ENCODE data around the gene FKBP7.
A peak's percentile ranks its signal among the peaks of the same experiment; 100 is the strongest.
"Not testable (repeated sequence)": the region's sequence is repeated elsewhere in the genome, so short reads cannot be mapped to it uniquely, and the experiment has no call there.

Gene FKBP7, protein sequence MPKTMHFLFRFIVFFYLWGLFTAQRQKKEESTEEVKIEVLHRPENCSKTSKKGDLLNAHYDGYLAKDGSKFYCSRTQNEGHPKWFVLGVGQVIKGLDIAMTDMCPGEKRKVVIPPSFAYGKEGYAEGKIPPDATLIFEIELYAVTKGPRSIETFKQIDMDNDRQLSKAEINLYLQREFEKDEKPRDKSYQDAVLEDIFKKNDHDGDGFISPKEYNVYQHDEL

DNA sequence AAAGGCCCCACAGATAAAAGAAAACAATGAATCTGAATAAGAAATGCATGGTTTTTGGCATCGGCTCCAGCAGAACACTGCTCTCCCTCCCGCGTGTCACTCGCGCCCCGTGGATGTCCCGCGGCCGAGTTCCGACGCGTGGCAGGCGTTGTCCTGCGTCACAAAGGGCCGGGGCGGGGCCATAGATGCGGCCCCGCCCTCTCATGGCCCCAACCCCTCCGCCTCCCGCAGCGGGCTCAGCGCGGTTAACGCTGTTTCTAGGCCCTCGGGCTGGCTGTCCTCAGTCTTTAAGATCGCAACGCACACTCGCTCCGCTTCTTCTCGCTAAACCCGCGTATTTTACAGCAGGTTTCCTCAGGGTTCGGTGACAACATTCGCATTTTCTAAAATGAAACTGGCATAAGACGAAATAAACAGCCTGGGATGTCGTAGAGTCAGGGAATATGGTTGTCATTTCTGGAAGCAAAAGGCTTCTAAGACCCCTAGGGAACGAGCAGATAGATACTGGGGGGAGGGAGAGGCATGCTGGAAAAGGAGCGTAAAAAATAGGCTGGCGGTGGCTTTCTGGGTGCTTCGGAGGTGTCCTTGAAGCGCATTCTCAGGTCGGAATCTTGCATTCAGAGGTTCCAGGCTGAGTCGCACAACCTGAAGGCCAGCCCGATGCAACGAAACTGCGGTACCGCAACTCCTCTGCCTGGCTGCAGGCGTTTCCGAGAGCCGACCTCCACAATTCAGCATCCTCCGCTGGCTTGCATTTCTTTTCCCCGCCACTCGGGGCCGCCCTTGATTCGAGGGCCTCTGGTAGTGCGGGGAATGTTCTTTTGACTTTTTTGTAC, at the start of gene FKBP7:
Gene FKBP7, minus strand, starts transcription at position 162 of the 836 bp plus-strand sequence. Its CDS starts 101 bp downstream, at position 61.
- peak; percentile 65 for DNase-seq (ENCODE audit: low read depth)

DNA sequence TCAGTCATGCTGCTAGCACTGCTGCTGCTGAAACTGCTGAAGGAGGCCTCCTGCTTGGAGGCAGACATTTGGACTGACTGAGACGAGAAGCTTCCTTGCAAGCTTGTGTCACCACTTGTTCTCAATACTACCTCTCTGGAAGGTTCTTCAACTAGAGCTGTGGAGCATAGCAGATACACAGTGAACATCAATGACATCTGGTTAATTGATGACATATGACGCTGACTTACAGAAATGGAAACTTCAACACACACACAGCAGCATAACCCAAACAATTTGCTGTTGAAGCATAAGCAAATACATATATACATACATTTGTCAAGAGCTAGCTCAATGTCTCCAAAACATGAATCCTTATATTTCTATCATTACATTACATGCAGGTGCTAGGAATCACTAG, 49.2 kb upstream of the FKBP7 start:
- no peak for DNase-seq (ENCODE audit: low read depth)

DNA sequence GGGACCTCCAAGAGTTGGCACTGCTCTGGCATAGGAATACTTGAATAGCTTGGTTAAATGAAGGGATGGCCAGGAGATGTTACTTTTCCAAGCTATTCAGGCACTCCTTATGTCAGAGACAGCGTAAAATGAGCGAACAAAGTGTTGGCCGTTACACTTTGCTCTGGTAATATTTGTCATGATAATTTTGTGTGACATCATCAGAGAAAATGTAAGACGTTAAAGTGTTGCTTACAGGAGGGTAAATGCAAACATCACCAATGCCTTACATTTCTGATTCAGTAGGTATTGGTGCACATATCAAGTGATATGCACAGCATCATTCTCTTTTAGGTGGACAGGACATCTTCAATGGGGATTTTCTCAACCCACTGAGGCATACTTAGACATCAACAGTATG, 47.9 kb upstream of the FKBP7 start:
- DNase-seq (ENCODE audit: low read depth) = no peak

DNA sequence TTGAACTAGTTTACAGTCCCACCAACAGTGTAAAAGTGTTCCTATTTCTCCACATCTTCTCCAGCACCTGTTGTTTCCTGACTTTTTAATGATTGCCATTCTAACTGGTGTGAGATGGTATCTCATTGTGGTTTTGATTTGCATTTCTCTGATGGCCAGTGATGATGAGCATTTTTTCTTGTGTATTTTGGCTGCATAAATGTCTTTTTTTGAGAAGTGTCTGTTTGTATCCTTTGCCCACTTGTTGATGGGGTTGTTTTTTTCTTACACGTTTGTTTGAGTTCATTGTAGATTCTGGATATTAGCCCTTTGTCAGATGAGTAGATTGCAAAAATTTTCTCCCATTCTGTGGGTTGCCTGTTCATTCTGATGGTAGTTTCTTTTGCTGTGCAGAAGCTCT, 47.1 kb upstream of the FKBP7 start:
- DNase-seq (ENCODE audit: low read depth) = not testable (repeated sequence)

DNA sequence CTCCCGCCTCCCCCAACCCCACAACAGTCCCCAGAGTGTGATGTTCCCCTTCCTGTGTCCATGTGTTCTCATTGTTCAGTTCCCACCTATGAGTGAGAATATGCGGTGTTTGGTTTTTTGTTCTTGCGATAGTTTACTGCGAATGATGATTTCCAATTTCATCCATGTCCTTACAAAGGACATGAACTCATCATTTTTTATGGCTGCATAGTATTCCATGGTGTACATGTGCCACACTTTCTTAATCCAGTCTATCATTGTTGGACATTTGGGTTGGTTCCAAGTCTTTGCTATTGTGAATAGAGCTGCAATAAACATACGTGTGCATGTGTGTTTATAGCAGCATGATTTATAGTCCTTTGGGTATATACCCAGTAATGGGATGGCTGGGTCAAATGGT, 46.6 kb upstream of the FKBP7 start:
- DNase-seq (ENCODE audit: low read depth) = not testable (repeated sequence)

DNA sequence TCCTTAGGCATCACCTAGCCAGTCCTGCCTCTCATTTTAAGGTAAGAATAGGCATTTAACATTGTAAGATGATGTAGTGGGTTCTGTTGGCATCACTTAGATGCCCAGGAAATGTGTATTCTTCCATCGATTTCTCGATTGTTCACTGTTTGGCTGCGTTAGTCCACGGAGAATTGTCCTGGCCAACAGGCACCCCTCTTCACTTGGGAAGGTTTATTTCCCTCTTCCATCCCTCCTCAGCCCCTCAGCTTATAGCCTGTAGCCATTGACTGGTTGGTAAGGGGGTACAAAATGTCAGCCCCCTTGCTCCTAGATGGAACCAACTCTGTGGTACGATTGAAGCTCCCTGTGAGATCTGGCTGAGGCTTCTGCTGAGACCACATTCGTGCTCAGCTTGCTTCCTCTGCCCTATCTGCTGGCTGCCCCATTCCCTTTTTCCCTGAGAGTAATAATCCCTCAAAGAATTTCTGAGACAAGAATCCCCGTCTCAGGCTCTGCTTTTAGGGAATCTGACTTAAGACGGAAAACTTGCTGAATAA, 45.3 kb upstream of the FKBP7 start:
- DNase-seq (ENCODE audit: low read depth) = no peak

DNA sequence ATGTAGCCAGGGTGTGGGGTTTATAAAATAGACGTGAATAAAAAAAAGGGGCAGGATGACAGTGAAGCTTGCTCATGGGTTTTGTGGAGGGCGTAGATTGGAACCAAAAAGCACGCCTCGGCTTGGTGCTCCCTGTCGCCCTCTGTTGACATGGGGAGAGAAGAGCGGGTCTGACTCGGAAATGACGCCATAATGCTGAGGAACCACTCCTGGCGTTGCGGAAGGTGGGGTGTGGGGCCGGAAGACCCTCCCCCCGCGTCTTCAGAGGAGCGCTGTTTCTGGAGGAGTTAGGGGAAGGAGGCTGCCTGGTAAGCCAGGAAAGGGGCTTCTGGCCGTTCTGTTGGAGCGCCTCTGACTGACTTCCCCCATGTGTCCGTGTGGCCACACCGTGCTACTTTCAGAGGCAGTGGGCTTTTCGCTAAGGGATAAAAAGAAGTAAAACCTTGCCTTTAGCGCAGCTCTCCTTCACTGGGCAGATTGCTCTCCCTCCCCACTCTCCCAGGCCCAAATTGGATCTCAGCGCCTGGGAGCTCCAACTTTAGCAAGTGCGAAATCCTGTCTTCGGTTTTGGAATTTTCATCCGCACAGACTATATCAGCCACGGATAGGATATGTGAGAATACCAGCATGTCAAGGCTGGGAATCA, 44.7 kb upstream of the FKBP7 start:
- DNase-seq (ENCODE audit: low read depth) = peak; percentile 37

DNA sequence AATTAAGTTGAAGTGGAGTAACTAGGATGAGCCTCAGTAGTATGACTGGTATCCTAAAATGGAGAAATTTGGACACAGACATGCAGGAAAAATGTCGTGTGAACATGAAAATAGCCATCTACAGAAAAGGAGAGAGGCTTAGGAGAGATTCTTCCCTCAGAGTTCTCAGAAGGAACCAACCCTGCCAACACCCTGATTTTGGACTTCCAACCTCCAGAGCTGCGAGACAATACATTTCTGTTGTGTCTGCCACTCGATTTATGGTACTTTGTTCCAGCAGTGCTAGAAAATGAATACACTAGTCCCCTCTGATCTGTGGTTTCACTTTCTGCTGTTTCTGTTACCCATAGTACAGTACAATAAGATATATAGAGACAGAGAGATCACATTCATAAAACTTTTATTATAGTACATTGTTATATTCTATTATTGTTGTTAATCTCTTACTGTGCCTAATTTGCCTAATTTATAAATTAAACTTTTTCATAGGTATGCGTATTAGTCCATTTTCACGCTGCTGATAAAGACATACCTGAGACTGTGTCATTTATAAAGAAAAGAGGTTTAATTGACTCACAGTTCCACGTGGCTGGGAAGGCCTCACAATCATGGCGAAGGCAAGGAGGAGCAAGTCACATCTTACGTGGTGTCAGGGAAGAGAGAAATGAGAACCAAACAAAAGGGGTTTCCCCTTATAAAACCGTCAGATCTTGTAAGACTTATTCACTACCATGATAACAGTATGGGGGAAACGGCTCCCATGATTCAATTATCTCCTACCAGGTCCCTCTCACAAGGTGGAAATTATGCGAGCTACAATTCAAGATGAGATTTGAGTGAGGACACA, 43.1 kb upstream of the FKBP7 start:
- no peak for DNase-seq (ENCODE audit: low read depth)

DNA sequence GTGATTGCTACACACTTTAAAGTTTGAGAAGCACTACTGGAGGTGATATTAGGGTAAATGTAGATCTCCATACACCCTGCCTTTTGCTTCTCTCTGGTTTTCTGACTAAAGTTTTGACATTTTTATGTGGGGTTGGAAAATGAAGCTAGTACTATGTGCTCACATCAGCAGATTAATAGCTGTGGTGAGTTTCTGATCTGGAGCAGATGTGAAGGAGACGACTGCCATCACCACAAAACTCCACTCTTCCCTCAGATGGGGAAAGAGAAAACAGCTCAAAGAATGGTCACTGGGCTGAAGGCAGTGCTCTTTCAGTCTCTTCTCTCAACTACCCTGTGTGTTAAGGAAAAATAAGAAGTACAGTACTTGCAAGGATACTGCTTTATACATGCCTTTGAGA, 39.1 kb upstream of the FKBP7 start:
- no peak for DNase-seq (ENCODE audit: low read depth)

DNA sequence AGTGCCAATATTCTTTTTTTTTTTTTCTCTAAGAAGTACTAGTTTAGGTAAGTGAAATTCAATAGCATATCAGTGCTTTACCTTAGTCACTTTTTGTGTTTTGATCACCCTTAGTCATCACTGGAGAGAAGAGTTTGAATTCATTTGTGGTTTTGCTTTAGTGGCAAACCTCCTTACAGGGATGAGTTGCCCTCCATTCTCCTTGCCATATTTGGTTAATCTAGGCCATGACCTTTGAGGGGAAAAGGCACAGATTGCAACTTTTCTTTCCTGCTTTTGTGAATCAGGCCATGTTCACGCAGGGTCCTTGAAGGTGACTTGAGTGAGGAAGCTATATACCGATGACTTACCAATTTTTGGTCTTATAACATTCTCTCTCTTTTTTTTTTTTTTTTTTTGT, 36.3 kb upstream of the FKBP7 start:
- no peak for DNase-seq (ENCODE audit: low read depth)

DNA sequence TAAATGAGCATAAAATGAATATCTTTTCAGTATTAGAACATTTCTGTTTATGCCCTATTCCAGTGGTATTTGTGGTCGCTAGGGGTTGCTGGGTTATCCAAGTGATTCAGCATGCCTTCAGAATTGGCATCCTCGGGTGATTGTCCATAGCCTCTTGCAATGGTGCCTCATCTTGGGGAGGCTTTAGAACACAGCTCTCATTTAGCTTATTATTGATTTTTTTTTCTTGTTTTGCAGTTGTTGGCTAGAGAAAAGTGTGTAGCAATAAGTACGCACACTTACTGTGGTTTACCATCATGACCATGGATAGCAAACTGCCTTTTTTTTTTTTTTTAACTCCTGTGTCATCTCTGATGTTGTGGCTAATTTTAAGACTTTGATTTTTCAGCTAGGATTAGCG, 35.5 kb upstream of the FKBP7 start:
- DNase-seq (ENCODE audit: low read depth) = no peak

DNA sequence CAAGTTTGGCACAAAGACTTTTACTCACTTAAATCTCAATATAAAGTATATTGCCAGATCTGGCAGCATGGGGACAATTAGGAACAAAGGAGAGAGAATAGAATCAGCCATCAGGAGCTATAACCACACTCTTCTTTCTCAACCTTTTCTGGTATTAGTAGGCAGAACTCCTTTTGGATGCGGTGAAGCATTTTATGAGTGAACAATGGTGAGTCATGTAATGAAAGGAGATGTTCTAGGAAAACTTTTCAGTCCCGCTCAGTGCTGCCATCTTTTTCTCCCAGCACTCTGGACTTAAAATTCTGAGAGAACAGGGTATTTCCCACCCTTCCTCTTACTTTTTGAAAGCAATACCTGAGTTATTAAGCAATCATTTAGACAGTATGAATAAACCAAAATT, 34.1 kb upstream of the FKBP7 start:
- no peak for DNase-seq (ENCODE audit: low read depth)

DNA sequence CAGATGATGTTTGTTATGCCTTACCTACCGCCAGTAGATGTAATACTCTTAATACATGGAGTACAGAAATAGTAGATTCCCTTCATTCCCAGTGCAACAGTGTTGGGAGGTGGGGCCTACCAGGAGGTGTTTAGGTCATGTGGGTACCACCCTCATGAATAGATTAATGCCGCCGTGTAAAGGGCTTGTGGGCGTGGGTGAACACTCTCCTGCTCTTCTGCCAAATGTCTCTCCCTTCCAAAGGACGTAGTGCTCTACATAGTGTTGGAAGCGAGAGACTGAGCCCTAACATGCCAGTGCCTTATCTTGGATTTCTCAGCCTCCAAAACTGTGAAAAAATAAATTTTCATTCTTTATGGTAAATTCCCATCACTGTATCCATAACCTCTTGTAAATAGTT, 32.0 kb upstream of the FKBP7 start:
- DNase-seq (ENCODE audit: low read depth) = no peak

DNA sequence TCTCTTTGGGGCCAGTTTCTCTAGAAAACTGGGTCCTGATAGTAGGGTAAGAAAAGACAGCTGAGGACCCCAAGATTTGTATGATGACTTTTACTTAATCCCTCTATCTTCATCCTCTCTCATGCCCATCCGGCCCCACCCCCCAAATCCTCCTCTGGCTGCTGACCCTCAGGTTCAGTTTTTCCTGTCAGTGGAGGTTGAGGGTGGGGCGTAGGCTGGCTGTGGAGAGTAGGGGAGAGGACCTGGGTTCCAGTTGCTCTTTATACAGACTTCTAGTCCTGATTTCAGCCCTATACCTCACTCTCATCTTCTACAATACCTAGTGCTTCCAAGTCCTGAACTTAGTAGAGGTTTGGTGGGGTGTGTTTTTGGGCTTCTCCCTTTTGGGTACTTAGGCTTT, 30.2 kb upstream of the FKBP7 start:
- no peak for DNase-seq (ENCODE audit: low read depth)

DNA sequence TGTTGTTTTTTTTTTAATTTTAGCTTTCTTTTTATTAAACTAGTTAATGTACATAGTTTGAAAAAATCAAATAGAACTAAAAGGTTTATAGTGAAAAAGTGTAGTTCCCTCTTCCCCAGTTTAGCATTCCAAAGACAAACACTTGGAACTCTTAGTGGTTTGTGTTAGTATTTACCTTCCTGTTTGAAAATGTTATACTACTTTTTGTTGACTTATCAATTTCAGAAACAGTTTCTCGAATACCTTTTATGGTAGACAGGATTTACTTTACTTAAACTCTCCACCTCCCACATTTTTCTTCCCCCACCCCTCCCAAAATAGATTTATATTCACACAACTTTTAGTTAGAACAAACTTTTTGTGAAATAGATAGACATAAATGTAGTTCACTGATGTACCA, 28.5 kb upstream of the FKBP7 start:
- DNase-seq (ENCODE audit: low read depth) = no peak

DNA sequence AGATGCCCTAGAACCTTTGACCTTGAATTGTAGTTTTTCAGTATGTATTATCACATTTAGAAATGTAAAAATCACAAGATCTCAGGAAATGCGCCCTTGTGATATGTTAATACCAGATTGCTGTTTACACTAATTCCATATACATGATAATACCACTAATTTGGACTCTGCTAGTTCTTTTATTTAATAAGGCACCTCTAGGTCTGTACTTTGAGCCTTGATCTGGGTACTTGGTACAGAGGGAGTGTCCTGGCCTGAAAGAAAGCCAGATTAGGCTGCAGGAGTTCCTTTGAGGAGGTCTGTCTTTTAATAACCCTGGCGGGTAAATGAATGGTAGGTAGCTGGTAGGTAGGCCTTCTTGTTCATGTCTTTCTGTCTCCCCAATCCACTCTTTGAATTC, 28.1 kb upstream of the FKBP7 start:
- no peak for DNase-seq (ENCODE audit: low read depth)

DNA sequence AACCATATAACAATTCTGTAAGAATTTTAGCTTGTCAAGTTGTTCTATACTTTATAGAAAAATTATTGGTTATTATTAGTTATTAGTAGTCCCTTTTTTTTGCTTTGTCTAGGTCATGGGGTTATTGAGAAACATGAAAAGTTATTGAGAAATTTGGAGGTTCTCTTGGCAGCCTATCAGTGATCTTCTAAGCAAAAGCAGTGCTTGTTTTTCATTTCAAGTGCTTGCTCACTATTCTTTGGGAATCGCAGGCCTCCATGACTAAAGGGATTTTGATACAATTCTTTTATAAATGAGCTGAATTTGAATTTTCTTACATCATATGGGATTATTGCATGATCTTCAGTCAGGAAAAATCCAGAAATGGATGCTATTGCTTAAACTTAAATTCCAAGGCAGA, 27.7 kb upstream of the FKBP7 start:
- DNase-seq (ENCODE audit: low read depth) = no peak

DNA sequence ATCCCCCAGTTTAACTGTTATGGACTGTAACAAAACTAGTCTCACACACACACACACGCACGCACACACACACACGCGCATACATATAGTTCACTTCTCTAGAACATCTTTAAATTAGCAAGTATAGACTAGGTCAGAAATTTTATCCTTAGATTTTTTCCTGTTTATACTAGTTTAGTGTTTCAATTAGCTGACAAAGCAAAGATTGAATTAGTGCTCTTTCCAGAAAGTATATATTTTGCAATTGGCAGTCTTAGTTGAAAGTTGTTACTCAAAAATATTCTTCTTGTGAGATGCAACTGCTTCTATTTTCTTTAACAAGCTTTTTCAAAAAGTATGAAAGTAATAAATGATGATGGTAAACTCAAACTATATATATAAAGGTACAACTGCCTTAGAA, 24.4 kb upstream of the FKBP7 start:
- no peak for DNase-seq (ENCODE audit: low read depth)

DNA sequence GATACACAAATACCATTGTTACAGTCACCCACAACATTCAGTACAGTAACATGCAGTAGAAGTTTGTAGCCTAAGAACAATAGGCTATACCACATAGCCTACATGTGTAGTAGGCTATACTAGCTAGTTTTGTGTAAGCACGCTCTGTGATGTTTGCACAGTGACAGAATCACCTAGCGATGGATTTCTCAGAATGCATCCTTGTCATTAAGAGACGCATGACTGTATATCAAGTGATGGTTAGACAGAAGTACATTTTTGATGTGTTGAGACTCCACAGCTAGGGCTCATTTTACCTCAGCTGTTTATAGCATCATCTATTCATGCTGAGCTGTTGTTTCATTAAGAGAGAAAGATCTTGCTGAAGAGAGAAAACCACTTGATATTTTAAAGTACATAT, 21.2 kb upstream of the FKBP7 start:
- DNase-seq (ENCODE audit: low read depth) = no peak

DNA sequence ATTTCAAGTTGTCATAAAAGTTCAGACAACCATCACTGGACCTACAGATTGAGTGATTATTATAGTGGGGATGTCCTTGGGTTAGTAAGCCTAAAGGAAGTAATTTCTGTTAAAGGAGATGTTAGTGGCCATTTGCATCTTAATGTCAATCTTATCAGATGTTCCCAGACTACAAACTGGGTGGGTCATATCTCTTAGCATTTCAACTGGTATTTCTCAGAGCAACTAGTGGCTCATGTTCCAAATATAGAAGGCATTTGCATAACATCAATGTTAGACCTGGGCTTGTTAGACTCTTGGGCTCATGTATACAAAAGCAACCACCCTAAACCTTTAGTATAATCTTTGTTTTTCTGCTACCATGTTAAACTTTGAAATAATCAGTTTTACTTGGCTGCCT, 19.7 kb upstream of the FKBP7 start:
- no peak for DNase-seq (ENCODE audit: low read depth)

DNA sequence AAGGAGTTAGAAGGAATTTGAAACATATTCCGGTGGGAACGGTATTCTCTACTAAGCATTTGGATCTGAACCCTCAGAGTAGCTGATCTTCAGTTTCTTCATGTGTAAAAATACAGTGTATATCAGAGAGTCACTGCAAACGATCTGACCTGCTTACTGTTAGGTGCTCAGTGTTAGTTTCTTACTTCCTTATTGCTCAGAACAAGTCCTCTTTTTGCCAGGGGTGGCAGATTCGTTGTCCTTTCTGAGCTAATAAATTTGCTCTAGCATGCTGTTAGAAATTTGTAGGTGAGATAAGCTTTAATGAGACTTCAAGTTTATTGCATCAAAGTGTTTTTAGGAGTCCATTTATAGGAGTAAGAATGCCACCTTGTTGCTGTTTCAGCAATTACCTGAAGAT, 17.6 kb upstream of the FKBP7 start:
- DNase-seq (ENCODE audit: low read depth) = no peak

DNA sequence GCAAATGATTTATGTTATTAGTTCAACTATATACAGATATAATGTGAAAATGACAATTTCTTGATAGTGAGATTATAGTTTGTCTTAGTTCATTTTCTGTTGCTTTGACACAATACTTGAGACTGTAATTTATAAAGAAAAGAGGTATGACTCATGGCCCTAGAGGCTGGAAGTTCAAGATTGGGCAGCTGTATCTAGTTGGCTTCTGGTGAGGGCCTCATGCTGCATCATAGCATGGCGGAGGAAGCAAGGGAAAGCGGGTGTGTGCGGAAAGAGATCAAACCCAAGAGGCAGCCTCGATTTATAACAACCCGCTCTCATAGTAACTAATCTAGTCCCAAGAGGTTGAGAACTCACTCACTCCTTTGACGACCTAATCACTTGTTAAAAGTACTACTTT, 13.2 kb upstream of the FKBP7 start:
- DNase-seq (ENCODE audit: low read depth) = no peak

All from stimulated activated CD8-positive, alpha-beta memory T cell treated with anti-CD3 and anti-CD28 coated beads, Interleukin-15, amount 100 ng/mL, for 24 hours (primary cell).